Astrocyte (in vitro differentiated cells and primary cell): ENCODE results near the gene TMEM14A. TPM values are rescaled to one million over a fixed set of nuclear protein-coding genes. Genes with fewer than 3 reads are reported as not detected.

Experiments
- DNase-seq: peaks from one replicate; pipeline ENCODE4 v3.0.0-alpha.2; 2010; ENCODE audit warnings: low read depth
- FAIRE-seq: peaks from 2 replicates; lab custom pipeline; 2011; peaks lifted over from hg19 to GRCh38; lab: Jason Lieb, UNC
- H2AFZ ChIP-seq: 2 replicates; pipeline ENCODE4 v1.6.0; 2012; ENCODE audit warnings: low read depth, low read length, inconsistent platforms
- H3K27ac ChIP-seq: 2 replicates; pipeline ENCODE4 v1.5.1; 2011; ENCODE audit warnings: low read depth, low read length, inconsistent platforms
- H3K27me3 ChIP-seq: 2 replicates; pipeline ENCODE4 v1.6.0; 2011; ENCODE audit warnings: low read length, inconsistent platforms; ENCODE audit not compliant: insufficient read depth
- H3K36me3 ChIP-seq: 2 replicates; pipeline ENCODE4 v1.5.1; 2011; ENCODE audit warnings: low read length, inconsistent platforms; ENCODE audit not compliant: insufficient read depth
- H3K4me1 ChIP-seq: 2 replicates; pipeline ENCODE4 v1.5.1; 2011; ENCODE audit warnings: low read length, inconsistent platforms; ENCODE audit not compliant: insufficient read depth
- H3K4me2 ChIP-seq: 2 replicates; pipeline ENCODE4 v1.6.0; 2012; ENCODE audit warnings: low read length, inconsistent platforms
- H3K4me3 ChIP-seq: 2 replicates; pipeline ENCODE4 v1.5.1; 2011; ENCODE audit warnings: low read depth, mild to moderate bottlenecking, low read length, inconsistent platforms; ENCODE audit not compliant: insufficient read depth
- H3K79me2 ChIP-seq: 2 replicates; pipeline ENCODE4 v1.6.0; 2012; ENCODE audit warnings: mild to moderate bottlenecking, low read length, inconsistent platforms; ENCODE audit not compliant: insufficient read depth
- H3K9ac ChIP-seq: 2 replicates; pipeline ENCODE4 v1.6.0; 2012; ENCODE audit warnings: mild to moderate bottlenecking, low read length, inconsistent platforms
- H3K9me3 ChIP-seq: 2 replicates; pipeline ENCODE4 v1.5.1; 2012; ENCODE audit warnings: low read depth, mild to moderate bottlenecking, low read length, inconsistent platforms; ENCODE audit not compliant: insufficient read depth
- H4K20me1 ChIP-seq: 2 replicates; pipeline ENCODE4 v1.6.0; 2012; ENCODE audit warnings: low read length, inconsistent platforms; ENCODE audit not compliant: insufficient read depth
- H3K27ac Mint-ChIP-seq: one replicate; pipeline ENCODE4 v1.8.0; 2021; ENCODE audit warnings: mild to moderate bottlenecking, mixed read lengths; ENCODE audit not compliant: unreplicated experiment
- H3K27me3 Mint-ChIP-seq: one replicate; pipeline ENCODE4 v1.8.0; 2021; ENCODE audit warnings: low read depth, mixed read lengths; ENCODE audit not compliant: unreplicated experiment
- H3K36me3 Mint-ChIP-seq: one replicate; pipeline ENCODE4 v1.8.0; 2021; ENCODE audit warnings: low read depth, mixed read lengths; ENCODE audit not compliant: unreplicated experiment
- H3K4me1 Mint-ChIP-seq: one replicate; pipeline ENCODE4 v1.8.0; 2021; ENCODE audit warnings: low read depth, mixed read lengths; ENCODE audit not compliant: unreplicated experiment
- H3K4me3 Mint-ChIP-seq: one replicate; pipeline ENCODE4 v1.8.0; 2021; ENCODE audit warnings: mild to moderate bottlenecking, moderate library complexity, mixed read lengths; ENCODE audit not compliant: unreplicated experiment
- H3K9me3 Mint-ChIP-seq: one replicate; pipeline ENCODE4 v1.8.0; 2021; ENCODE audit warnings: mild to moderate bottlenecking, mixed read lengths; ENCODE audit not compliant: unreplicated experiment
- CTCF ChIP-seq: IDR thresholded peaks from 2 replicates; pipeline ENCODE4 v1.5.1; 2011; ENCODE audit warnings: low read depth, mild to moderate bottlenecking, inconsistent platforms, low read length, moderate library complexity; ENCODE audit not compliant: insufficient read depth
- EZH2 ChIP-seq: IDR thresholded peaks from 2 replicates; pipeline ENCODE4 v1.6.1; 2012; ENCODE audit warnings: mild to moderate bottlenecking, low read length, inconsistent platforms; ENCODE audit not compliant: insufficient read depth
- total RNA-seq: library from RNA; stranded (reverse); gene quantifications from 2 replicates; pipeline ENCODE4 v1.2.1, GENCODE V29; 2021

TMEM14A gene
- total RNA-seq, 1 donor from 2014 or later: 29.7 TPM

- Histone ChIP-seq H3K79me2 (no peaks in the 10 kb centered on the region), H3K9me3 (no peaks in the 10 kb centered on the region), H3K4me3 (no peak overlapping the region), H3K36me3 (no peaks in the 10 kb centered on the region), H3K27ac (no peak overlapping the region), H2AFZ (no peak overlapping the region), H4K20me1 (no peaks in the 10 kb centered on the region), H3K27me3 (no peaks in the 10 kb centered on the region), H3K4me1 (no peaks in the 10 kb centered on the region), H3K9ac (no peak overlapping the region), H3K4me2 (no peak overlapping the region)
- TF ChIP-seq EZH2: no peak
- no peak for TF ChIP-seq CTCF
- FAIRE-seq: no peak
- Mint-ChIP-seq H3K36me3 (peaks cover 5% of the 10 kb centered on the region), H3K9me3 (peaks cover 19% of the 10 kb centered on the region), H3K4me1 (no peaks in the 10 kb centered on the region), H3K27ac (no peak overlapping the region), H3K4me3 (no peak overlapping the region), H3K27me3 (peaks cover 9% of the 10 kb centered on the region)
- no peak for DNase-seq
These were observed 65.2 kb downstream of the TMEM14A start for GRCh38 chr6:52736145-52736544.

Other genes starting within 250 kb of the TMEM14A start
- gene TRAM2, start 94.1 kb upstream of the TMEM14A start, total RNA-seq: 88.7 and 93.4 TPM in 2 replicates
- not detected in 2 replicates for gene GSTA2, start 92.4 kb downstream of the TMEM14A start, total RNA-seq
- 0.38 and 0.39 TPM in 2 replicates for gene GSTA1, start 132.7 kb downstream of the TMEM14A start, total RNA-seq
- gene GSTA5, start 169.7 kb downstream of the TMEM14A start, total RNA-seq: not detected in 2 replicates
- gene GSTA3, start 238.6 kb downstream of the TMEM14A start, total RNA-seq: not detected in 2 replicates